HepG2 (cell line): ENCODE results near the gene TAC3. TPM values are rescaled to one million over a fixed set of nuclear protein-coding genes. Genes with fewer than 3 reads are reported as not detected.

ENCODE experiments used
- ARID5B ChIP-seq: IDR thresholded peaks from 2 replicates; pipeline ENCODE4 v1.4.0; 2020; ENCODE audit warnings: mild to moderate bottlenecking, missing genetic modification reagents
- CBX1 ChIP-seq: IDR thresholded peaks from one replicate; pipeline ENCODE4 v1.6.1; 2016; ENCODE audit warnings: antibody characterized with exemption, low read depth
- CTCF ChIP-seq: sonication (generic); formaldehyde crosslinking; IDR thresholded peaks from 2 replicates; pipeline ENCODE4 v1.5.0; 2020; ENCODE audit warnings: mild to moderate bottlenecking, missing genetic modification reagents, moderate library complexity
- GLMP ChIP-seq: sonication (generic); formaldehyde crosslinking; IDR thresholded peaks from 2 replicates; pipeline ENCODE4 v1.9.0; 2021; ENCODE audit warnings: missing genetic modification reagents, mild to moderate bottlenecking, borderline replicate concordance
- KAT8 ChIP-seq: IDR thresholded peaks from 2 replicates; pipeline ENCODE4 v1.6.1; 2016; ENCODE audit warnings: missing genetic modification reagents, missing compliant biosample characterization
- MYNN ChIP-seq: sonication (generic); formaldehyde crosslinking; IDR thresholded peaks from 2 replicates; pipeline ENCODE4 v1.4.0; 2020; ENCODE audit warnings: mild to moderate bottlenecking, low read depth, missing genetic modification reagents
- RELA ChIP-seq: sonication (generic); formaldehyde crosslinking; IDR thresholded peaks from 2 replicates; pipeline ENCODE4 v1.4.0; 2020; ENCODE audit warnings: missing genetic modification reagents
- SIN3B ChIP-seq: fragments of 150-350 bp; IDR thresholded peaks from 2 replicates; pipeline ENCODE4 v1.6.1; 2014; ENCODE audit warnings: low read length
- SP2 ChIP-seq: sonication (generic); formaldehyde crosslinking; IDR thresholded peaks from 2 replicates; pipeline ENCODE4 v1.5.1; 2020; ENCODE audit warnings: mild to moderate bottlenecking, missing genetic modification reagents
- USF2 ChIP-seq, 2 experiments: sonication (generic) in 1 of 2; formaldehyde crosslinking in 1 of 2; IDR thresholded peaks; 2 replicates each; pipeline versions ENCODE4 v1.5.1 to v1.6.1; 2011 to 2020; ENCODE audit warnings: borderline replicate concordance in 1 of 2, low read depth in 1 of 2, low read length in 1 of 2, mild to moderate bottlenecking in 1 of 2, missing genetic modification reagents in 1 of 2, moderate library complexity in 1 of 2
- YY1 ChIP-seq: IDR thresholded peaks from 2 replicates; pipeline ENCODE4 v1.6.1; 2011; ENCODE audit warnings: low read length, low read depth, moderate library complexity, mild to moderate bottlenecking; ENCODE audit not compliant: insufficient read depth, insufficient replicate concordance
- ZIK1 ChIP-seq: sonication (generic); formaldehyde crosslinking; IDR thresholded peaks from 2 replicates; pipeline ENCODE4 v1.5.0; 2020; ENCODE audit warnings: mild to moderate bottlenecking, low read depth, missing genetic modification reagents, borderline replicate concordance
- ZNF556 ChIP-seq: sonication (generic); formaldehyde crosslinking; IDR thresholded peaks from 2 replicates; pipeline ENCODE4 v1.4.0; 2020; ENCODE audit warnings: mild to moderate bottlenecking, missing genetic modification reagents, borderline replicate concordance
- ZNF576 ChIP-seq: sonication (generic); formaldehyde crosslinking; IDR thresholded peaks from 2 replicates; pipeline ENCODE4 v1.4.0; 2020; ENCODE audit warnings: mild to moderate bottlenecking, missing genetic modification reagents
- ZNF607 ChIP-seq: sonication (generic); formaldehyde crosslinking; IDR thresholded peaks from 2 replicates; pipeline ENCODE4 v1.5.1; 2020; ENCODE audit warnings: missing genetic modification reagents, mild to moderate bottlenecking, borderline replicate concordance
- ZNF619 ChIP-seq: sonication (generic); formaldehyde crosslinking; IDR thresholded peaks from 2 replicates; pipeline ENCODE4 v1.4.0; 2020; ENCODE audit warnings: mild to moderate bottlenecking, missing genetic modification reagents
- polyA plus RNA-seq, 8 experiments: library from polyadenylated mRNA; depleted of rRNA in 3 of 8; stranded (reverse) in 7 of 8; unstranded in 1 of 8; fragments of >200 nt; fragmentation: Illumina TruSeq in 4 of 8; extraction: Trizol in 4 of 8; gene quantifications; 2 replicates each; pipeline versions ENCODE4 v1.2.1 to v1.2.3, GENCODE V29; 2011 to 2016; ENCODE audit warnings: low read depth in 4 of 8, missing spikeins in 1 of 8, mixed read lengths in 1 of 8; ENCODE audit not compliant: insufficient read depth in 1 of 8
- total RNA-seq, 5 experiments: library from RNA; depleted of rRNA; stranded (reverse); fragments of >200 nt; fragmentation: Illumina TruSeq; extraction: Trizol; gene quantifications; 2 replicates each; pipeline ENCODE4 v1.2.3, GENCODE V29; 2016; ENCODE audit warnings: low read depth in 1 of 5
- TF ChIP-seq, protein P1 (sequence below): conservative IDR thresholded peaks from 2 replicates; pipeline ENCODE4 v1.6.1; 2018; ENCODE audit warnings: missing genetic modification reagents

The TAC3 gene
- total and polyA plus RNA-seq, 2 of the 13 experiments (the other 11 are each of a cell fraction or from before 2014, with no cell fraction given): 0.13 to 0.15 TPM

DNA sequence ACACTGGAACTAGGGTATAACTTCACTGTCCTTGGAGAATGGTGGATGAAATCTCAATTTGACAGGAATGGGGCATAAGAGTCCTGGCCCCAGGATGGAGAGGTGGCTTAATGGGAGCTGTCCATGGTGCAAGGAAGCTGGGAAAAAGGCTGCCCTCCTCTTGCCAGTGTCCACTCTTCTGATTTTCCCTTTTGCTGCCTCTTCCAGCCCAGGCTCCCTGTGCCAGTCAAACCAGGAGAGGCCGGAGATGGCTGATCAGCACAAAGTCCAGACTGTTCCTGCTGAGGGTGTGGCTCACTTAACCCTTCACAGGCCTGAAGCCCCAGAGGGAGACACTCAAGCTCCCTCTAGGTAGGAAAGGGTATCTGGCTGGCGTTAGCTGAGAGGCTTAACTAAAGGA lies 33.6 kb upstream of the TAC3 start, which contains the start of gene MYO1A (continued):
- TF ChIP-seq USF2 (IDR thresholded peaks at IDR 0.05; ENCODE audit: low read depth, low read length): no peak
- no peak for TF ChIP-seq USF2 (CRISPR knock-in tag; IDR thresholded peaks at IDR 0.05; ENCODE audit: borderline replicate concordance)
- TF ChIP-seq SP2 (CRISPR knock-in tag): no peak
- TF ChIP-seq ZNF576 (CRISPR knock-in tag): no peak
- no peak for TF ChIP-seq MYNN (CRISPR knock-in tag)
- TF ChIP-seq GLMP (CRISPR knock-in tag): no peak
- TF ChIP-seq ZNF556 (CRISPR knock-in tag): no peak
- TF ChIP-seq ZNF607 (CRISPR knock-in tag): no peak
- no peak for TF ChIP-seq RELA
- TF ChIP-seq, protein P1, sequence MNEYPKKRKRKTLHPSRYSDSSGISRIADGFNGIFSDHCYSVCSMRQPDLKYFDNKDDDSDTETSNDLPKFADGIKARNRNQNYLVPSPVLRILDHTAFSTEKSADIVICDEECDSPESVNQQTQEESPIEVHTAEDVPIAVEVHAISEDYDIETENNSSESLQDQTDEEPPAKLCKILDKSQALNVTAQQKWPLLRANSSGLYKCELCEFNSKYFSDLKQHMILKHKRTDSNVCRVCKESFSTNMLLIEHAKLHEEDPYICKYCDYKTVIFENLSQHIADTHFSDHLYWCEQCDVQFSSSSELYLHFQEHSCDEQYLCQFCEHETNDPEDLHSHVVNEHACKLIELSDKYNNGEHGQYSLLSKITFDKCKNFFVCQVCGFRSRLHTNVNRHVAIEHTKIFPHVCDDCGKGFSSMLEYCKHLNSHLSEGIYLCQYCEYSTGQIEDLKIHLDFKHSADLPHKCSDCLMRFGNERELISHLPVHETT (CRISPR knock-in tag): no peak
- no peak for TF ChIP-seq CBX1
- 0 out of 2 replicates have a peak, but pooled peaks have one; percentile 14 for TF ChIP-seq ARID5B (CRISPR knock-in tag)
- TF ChIP-seq KAT8: peak; percentile 30; the same call in 1 of the 2 replicates
- no peak for TF ChIP-seq SIN3B
- no peak for TF ChIP-seq ZIK1 (CRISPR knock-in tag)
- TF ChIP-seq ZNF619 (CRISPR knock-in tag): no peak
- TF ChIP-seq CTCF (CRISPR knock-in tag): no peak
- no peak for TF ChIP-seq YY1
